GM19372 (cell line): ENCODE data around the gene SUPT3H.

Source experiments
- ATAC-seq: cut with Tn5 transposase; IDR thresholded peaks from one replicate; pipeline ENCODE4 v1.9.1; 2021; ENCODE audit warnings: mild to moderate bottlenecking, low read depth, moderate library complexity; ENCODE audit not compliant: unreplicated experiment

The SUPT3H gene

GRCh38 chr6:45026003-45026516, 351.7 kb downstream of the SUPT3H start:
- no peak for ATAC-seq

GRCh38 chr6:45024610-45025009, 353.1 kb downstream of the SUPT3H start:
- ATAC-seq = no peak

DNA sequence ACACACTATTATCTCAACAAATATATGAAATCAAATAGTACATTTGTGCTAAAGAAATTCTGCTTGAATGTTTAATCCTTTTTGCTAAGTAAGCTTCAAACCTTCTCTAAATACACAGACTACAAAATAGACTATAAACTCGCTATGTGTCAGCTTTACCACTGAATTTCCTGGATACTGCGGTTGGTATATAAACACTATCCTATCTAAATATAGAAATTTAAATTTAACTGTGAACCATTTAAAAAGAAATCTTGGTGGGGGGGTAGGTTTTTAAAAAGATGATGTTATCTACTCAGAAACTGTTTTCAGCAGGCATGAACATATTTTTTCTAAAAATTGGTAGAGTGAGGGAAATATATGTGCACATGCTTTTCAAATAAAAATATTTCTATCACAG, 356.1 kb downstream of the SUPT3H start:
- no peak for ATAC-seq

DNA sequence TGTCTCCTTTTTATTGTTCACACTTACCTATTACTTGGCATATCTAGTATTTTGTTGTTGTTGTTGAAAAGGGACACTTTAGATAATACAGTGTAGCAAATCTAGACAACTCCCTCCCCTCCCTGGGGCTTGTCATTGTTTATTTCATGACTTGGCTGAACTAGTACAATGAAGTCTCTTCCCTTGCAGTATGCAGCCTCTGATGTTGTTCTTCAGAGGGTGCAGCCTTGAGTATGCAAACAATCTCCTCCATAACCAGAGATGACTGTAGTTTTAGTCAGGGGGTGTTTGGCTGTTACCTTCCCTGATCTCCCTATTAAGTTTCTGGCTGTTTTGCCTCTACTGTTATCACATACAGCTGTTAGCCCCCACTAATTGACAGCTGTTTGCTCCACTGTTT, 365.0 kb downstream of the SUPT3H start:
- no peak for ATAC-seq

DNA sequence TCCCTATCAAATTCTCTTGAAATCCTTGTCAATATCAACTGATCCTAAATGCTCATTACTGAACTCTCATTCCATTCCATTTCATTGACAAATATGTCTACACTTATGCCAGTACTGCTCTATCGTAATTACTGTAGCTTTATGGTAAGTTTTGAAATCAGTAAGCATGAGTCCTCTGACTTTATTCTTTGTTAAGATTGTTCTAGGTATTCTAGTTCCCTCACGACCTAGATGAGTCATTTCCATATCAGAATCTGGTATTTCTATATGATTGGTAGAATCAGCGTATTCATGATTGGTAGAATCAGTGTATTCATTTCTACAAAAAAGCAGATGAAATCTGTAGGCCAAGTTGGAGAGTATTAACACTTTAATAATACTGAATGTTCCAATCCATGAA, 368.2 kb downstream of the SUPT3H start:
- no peak for ATAC-seq

GRCh38 chr6:45006893-45007292, 370.8 kb downstream of the SUPT3H start:
- ATAC-seq = no peak

DNA sequence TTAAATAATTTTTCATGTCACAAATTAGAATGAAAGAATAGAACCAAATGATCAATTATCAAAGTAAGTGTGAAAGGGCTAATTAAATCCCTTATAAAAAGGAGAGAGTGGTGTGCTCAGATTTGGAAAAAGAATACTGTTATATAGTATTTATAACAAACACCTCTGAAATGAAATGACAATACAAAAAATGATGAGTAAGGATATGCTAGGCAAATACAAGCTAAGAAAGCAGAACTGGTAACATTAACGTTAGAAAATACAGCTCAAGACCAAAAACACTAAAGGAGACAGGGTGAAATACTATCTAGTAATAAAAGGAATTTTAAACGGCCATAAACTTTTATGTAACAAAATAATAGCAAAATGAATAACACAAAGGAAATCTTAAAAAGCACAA, 373.8 kb downstream of the SUPT3H start:
- no peak for ATAC-seq

GRCh38 chr6:45003387-45003786, 374.3 kb downstream of the SUPT3H start:
- ATAC-seq = no peak

DNA sequence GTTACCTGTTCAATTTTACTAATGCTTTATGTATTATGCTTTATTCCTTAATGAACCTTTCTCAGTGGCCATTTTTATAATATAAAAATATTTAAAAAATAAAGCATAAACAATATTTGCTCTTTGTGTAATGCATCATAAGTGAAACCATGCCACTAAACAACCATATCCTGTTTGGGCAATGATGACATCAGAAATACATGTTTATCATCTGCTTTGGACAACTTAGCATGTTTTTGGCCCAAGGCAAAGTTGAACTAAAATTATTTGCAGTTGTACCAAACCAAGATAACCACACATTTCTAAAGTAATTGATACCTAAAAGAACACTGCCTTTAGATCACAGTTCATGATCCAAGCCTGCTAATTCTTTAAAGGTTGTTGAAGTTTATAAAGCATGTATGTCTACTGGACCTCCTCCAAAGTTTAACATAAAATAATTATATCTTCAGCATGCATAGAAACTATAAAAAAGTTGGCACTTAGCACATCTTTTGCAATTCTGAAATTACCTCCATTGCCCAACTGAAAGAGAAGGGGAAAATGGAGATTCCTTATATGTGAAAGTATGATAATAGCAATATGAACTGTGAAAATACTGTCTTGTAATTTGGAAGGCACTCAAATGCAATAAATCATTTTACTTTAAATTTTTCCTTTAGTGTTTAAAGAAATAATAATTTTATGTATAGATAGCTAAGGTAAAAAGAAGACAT, 375.2 kb downstream of the SUPT3H start:
- no peak for ATAC-seq

DNA sequence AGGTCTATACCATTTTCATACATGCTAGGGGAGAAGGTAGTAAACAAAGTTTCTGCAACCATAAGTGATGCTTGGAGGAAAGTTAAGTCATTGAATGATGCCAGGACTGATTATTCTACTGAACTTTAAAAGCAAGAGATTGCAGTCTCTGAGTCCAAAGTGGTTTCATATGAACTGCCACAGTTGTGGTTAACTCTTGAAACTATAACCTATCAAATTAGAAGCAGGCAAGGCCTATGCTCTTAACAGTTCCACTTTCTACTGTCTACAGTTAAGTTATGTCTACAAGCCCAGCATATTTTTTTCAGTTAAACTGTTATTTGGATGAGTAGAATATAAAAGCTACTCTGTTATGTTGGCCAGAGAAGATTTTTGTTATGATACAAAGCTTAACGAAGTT, 376.1 kb downstream of the SUPT3H start:
- ATAC-seq = peak; percentile 99

GRCh38 chr6:45000833-45001232, 376.9 kb downstream of the SUPT3H start:
- no peak for ATAC-seq

DNA sequence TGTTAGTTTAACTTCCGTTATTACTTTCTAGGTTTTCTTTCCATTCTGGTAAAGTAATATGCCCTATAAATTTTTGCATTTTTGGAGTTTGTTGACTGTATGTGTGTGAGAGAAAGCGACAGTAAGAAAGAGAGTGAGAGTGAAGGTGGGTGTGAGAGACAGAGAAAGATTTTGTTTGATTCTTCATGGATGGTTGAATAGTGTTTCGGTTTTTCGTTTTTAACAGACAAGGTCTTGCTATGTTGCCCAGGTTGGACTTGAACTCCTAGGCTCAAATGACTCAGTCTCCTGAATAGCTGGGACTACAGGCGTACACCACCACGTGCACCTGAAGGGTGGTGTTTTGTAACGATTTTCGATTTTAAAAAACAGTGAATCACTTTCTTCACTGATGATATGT, 378.7 kb downstream of the SUPT3H start:
- ATAC-seq = no peak

- ATAC-seq = no peak
Measured at GRCh38 chr6:44995486-44996132, 382.1 kb downstream of the SUPT3H start.

- no peak for ATAC-seq
Measured at GRCh38 chr6:44989391-44989790, 388.3 kb downstream of the SUPT3H start.

DNA sequence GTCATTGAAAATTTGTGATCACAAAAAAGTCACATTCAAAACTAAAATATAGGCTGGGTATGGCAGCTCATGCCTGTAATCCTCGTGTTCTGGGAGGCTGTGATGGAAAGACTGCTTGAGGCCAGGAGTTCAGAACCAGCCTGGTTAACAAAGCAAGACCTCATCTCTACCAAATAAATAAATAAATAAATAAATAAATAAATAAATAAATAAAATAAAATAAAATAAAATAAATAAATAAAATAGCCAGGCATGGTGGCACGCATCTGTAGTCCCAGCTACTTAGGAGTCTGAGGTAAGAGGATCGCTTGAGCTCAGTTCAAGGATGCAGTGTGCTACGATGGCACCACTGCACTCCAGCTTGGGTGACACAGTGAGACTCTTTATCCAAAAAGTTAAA, 392.7 kb downstream of the SUPT3H start:
- no peak for ATAC-seq

GRCh38 chr6:44983467-44984365, 394.0 kb downstream of the SUPT3H start:
- no peak for ATAC-seq

DNA sequence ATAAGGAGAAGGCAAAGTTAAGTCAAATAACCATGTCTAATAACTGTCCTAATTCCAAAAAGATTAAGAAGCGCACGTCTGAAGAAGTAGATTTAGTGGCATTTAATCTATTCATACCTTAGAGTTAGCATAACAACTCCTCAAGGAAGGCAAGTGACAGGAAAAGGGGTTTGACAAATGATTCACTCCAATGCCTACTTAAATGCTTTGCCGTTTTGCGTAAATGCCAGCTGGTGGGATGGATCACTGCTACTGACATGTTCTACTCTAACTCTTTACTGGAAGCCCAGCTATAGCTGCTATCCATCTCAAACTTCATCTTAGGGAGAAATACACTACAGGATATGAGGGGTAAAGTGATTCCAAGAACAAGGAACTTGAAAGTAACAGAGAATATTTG, 396.9 kb downstream of the SUPT3H start:
- no peak for ATAC-seq

DNA sequence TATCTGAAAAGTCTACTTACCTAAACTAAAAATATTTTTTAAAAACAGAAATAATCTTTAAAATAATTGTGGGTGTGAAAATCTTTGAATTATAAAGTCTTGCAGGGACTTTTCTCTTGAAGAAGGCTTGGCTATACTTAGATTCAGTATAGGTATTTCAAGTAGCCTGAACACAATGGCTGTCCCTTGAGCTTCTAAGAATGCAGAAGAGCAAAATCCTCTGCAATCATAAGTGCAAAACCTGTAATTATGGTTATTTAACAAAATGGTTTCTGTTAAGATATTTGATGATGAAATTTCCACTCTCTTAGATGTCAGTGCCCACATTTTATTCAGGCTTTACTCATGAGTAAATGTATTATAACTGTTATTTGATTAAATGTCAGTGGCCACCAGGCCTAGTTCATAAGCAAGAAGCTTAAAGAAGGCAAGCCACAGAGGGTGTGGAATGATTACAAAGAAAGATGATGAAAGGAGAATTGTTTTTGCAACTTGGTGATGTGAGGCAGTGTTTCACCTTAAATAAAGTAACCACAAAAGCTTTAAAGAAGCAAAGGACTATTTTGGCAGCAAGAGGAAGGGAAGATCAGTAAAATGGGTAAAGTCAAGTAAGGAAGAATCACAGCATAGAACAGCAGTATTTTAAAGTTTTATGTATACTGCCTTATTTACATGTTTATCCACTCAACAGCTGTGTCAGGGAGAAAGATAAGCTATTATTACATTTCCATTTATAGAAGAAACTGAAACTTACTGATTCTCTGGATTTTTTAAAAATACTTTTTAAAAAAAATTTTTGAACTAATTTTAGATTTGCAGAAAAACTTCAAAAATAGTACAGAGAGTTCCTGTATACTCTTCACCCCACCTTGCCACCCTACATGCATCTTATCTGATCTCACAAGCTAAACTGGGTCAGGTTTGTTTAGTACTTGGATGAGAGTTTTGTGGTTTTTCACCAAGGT, 400.8 kb downstream of the SUPT3H start:
- no peak for ATAC-seq

GRCh38 chr6:44974511-44974910, 403.2 kb downstream of the SUPT3H start:
- ATAC-seq = no peak

GRCh38 chr6:44972709-44973108, 405.0 kb downstream of the SUPT3H start:
- ATAC-seq = no peak
